ENCODE measurements around the gene GPC5. TPM values are rescaled to one million over a fixed set of nuclear protein-coding genes. Genes with fewer than 3 reads are reported as not detected.

GPC5 gene
- total and polyA plus RNA-seq, 2 donors (not counting 3 experiments of a cell fraction or from before 2014, with no cell fraction given), result 0.59 to 0.97 TPM

DNA sequence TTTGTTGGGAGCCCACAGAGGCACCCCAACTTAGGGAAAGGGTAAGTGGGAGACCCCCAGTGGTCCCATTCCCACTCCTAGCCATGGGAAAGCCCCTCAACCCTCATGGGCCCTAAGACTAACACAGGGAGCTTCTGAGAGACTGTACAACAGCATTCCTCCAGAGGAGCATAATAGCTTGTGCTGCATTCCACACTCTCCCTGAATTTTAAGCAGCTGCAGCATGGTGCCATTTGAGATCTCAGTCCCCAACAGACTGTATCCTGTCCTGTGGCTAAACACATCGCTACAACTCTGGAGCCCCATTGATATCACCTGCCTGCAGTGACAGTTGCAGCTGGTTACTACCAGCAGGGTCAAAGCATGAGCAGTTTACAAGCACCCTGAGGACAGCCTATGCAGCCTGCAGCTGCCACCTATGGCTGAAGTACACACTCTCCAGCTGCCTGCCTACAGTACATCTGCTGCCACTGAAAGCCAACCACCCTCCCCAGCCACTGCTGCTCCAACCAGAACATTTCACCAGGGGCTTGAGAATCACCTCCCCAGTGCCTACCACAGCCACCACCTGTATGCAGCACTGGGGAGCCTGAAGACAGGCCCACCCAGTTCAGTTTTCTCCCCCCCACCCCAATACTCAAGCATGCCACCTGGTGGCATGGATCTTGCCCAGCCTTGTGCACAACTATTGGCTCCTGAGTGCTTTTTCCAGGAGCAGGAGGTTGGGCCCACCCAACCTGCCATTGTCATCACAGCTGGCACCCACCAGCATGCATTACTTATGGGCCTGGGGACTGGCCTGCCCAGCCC, 557.3 kb downstream of the GPC5 start:
- no peak overlapping the region for H2AFZ ChIP-seq (ENCODE audit: low read depth, low read length)
- no peaks in the 10 kb centered on the region for H3K79me2 ChIP-seq (ENCODE audit: control insufficient read depth, insufficient read depth, low read length)
- BruUV-seq (replicated peaks), result no TSS peak
- no peaks in the 10 kb centered on the region for H3K27me3 ChIP-seq (ENCODE audit: control insufficient read depth in 2 of 2, insufficient read depth in 2 of 2, low read length in 2 of 2)
- no peaks in the 10 kb centered on the region for H3K9me1 ChIP-seq (replicated peaks; ENCODE audit: control insufficient read depth, extremely low read depth, insufficient read depth, low read length)
- intact Hi-C loops (cut with micrococcal nuclease) (no loop called here), dilution Hi-C loops (cut with MboI; ENCODE audit: extremely low pct_ligation_motif_present, low sequenced_read_pairs) (no loop called here)
- peaks cover 2% of the 10 kb centered on the region for H4K20me1 ChIP-seq (replicated peaks; ENCODE audit: control insufficient read depth, extremely low read depth, insufficient read depth, low read length)
- FAIRE-seq, result no peak
- no peaks in the 10 kb centered on the region for H3K9me3 ChIP-seq (replicated peaks; ENCODE audit: control insufficient read depth, insufficient read depth, low read length)
- H3K27ac ChIP-seq (ENCODE audit: insufficient read depth, low read depth, low read length), result no peak overlapping the region
- ChIA-PET CTCF (interaction anchor here (1.4 to 2.4 kb wide), 2 partner anchors 9 to 138 kb away, joined by 4 to 7 read pairs; no protein-coding TSS in a partner anchor), POLR2A (no interaction called here)
- DNase-seq (ENCODE audit: low read depth, low spot score), result no peak
- H3K4me2 ChIP-seq (ENCODE audit: insufficient read depth, low read length), result no peak overlapping the region
- H3K36me3 ChIP-seq (ENCODE audit: control insufficient read depth in 2 of 2, extremely low read depth in 1 of 2, insufficient read depth in 2 of 2, low read length in 2 of 2), result no peaks in the 10 kb centered on the region
- no peaks in the 10 kb centered on the region for H3K4me1 ChIP-seq (ENCODE audit: control insufficient read depth, extremely low read depth, insufficient read depth, low read length)
- no peak overlapping the region for H3K9ac ChIP-seq (replicated peaks; ENCODE audit: extremely low read depth, insufficient read depth, low read length)
- TF ChIP-seq MYC (IDR thresholded peaks at IDR 0.05; ENCODE audit: low read depth, low read length), result no peak
- no peak for TF ChIP-seq FOS (IDR thresholded peaks at IDR 0.05; ENCODE audit: borderline replicate concordance, insufficient read depth, low read length)
- no peak for TF ChIP-seq POLR2A (IDR thresholded peaks at IDR 0.05; ENCODE audit: low read depth, low read length)
- no peak for TF ChIP-seq EZH2 (IDR thresholded peaks at IDR 0.05; ENCODE audit: borderline replicate concordance, low read depth, low read length, severe bottlenecking)
- TF ChIP-seq GATA2 (IDR thresholded peaks at IDR 0.05; ENCODE audit: insufficient read depth, insufficient read length, low read depth, low read length), result no peak
- no peak for TF ChIP-seq POLR2AphosphoS5 (IDR thresholded peaks at IDR 0.05; ENCODE audit: insufficient read depth, low read depth, low read length)
- TF ChIP-seq, protein P1, sequence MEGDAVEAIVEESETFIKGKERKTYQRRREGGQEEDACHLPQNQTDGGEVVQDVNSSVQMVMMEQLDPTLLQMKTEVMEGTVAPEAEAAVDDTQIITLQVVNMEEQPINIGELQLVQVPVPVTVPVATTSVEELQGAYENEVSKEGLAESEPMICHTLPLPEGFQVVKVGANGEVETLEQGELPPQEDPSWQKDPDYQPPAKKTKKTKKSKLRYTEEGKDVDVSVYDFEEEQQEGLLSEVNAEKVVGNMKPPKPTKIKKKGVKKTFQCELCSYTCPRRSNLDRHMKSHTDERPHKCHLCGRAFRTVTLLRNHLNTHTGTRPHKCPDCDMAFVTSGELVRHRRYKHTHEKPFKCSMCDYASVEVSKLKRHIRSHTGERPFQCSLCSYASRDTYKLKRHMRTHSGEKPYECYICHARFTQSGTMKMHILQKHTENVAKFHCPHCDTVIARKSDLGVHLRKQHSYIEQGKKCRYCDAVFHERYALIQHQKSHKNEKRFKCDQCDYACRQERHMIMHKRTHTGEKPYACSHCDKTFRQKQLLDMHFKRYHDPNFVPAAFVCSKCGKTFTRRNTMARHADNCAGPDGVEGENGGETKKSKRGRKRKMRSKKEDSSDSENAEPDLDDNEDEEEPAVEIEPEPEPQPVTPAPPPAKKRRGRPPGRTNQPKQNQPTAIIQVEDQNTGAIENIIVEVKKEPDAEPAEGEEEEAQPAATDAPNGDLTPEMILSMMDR (IDR thresholded peaks at IDR 0.05; ENCODE audit: extremely low read depth in 1 of 2, insufficient read depth in 1 of 2, low read depth in 1 of 2, low read length in 2 of 2), result no peak
- TF ChIP-seq, protein P2, sequence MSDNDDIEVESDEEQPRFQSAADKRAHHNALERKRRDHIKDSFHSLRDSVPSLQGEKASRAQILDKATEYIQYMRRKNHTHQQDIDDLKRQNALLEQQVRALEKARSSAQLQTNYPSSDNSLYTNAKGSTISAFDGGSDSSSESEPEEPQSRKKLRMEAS (IDR thresholded peaks at IDR 0.05; ENCODE audit: insufficient read depth, insufficient read length), result no peak
- TF ChIP-seq JUN (IDR thresholded peaks at IDR 0.05; ENCODE audit: borderline replicate concordance, insufficient read depth, insufficient read length, low read depth), result no peak
- no peak overlapping the region for H3K4me3 ChIP-seq (replicated peaks in 1 of 3; ENCODE audit: insufficient read depth in 1 of 3, low read depth in 1 of 3, low read length in 3 of 3)

Measured in endothelial cell of umbilical vein (primary cell).